ENCODE measurements around the gene DSCAM. TPM values are rescaled to one million over a fixed set of nuclear protein-coding genes. Genes with fewer than 3 reads are reported as not detected.

DSCAM gene
- total RNA-seq, 1 donor from 2014 or later: not detected

DNA sequence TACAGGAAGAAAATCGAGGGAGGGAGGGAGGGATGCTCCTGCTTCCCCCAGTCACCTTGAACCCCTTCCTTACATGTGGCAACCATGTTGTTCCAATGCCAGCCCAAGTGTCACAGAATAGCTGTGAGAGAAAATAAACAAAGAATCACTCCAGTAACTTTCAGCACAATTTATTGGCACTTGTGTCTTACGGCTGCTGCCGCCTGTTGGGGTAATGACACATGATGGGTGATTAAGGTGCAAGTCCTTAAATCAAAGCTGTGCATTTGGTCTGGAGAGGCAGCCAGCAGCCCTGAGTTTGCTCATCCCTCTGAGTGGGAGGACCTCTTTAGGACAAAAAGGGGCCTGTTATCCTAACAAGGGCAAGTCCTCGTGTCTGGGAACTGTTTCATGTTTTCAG is 602.0 kb downstream of the DSCAM start:
- H3K9me3 ChIP-seq (replicated peaks): peaks cover 3% of the 10 kb centered on the region
- no peaks in the 10 kb centered on the region for H3K4me1 ChIP-seq
- intact Hi-C loops (cut with micrococcal nuclease): no loop called here
- H3K4me3 ChIP-seq: no peak overlapping the region
- no peak overlapping the region for H3K27ac ChIP-seq (replicated peaks)
- DNase-seq: no peak
- no peaks in the 10 kb centered on the region for H3K36me3 ChIP-seq
- H3K27me3 ChIP-seq (ENCODE audit: low read depth): peaks cover 9% of the 10 kb centered on the region
- TF ChIP-seq, protein P1, sequence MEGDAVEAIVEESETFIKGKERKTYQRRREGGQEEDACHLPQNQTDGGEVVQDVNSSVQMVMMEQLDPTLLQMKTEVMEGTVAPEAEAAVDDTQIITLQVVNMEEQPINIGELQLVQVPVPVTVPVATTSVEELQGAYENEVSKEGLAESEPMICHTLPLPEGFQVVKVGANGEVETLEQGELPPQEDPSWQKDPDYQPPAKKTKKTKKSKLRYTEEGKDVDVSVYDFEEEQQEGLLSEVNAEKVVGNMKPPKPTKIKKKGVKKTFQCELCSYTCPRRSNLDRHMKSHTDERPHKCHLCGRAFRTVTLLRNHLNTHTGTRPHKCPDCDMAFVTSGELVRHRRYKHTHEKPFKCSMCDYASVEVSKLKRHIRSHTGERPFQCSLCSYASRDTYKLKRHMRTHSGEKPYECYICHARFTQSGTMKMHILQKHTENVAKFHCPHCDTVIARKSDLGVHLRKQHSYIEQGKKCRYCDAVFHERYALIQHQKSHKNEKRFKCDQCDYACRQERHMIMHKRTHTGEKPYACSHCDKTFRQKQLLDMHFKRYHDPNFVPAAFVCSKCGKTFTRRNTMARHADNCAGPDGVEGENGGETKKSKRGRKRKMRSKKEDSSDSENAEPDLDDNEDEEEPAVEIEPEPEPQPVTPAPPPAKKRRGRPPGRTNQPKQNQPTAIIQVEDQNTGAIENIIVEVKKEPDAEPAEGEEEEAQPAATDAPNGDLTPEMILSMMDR (IDR thresholded peaks at IDR 0.05; ENCODE audit: borderline replicate concordance): no peak

DNA sequence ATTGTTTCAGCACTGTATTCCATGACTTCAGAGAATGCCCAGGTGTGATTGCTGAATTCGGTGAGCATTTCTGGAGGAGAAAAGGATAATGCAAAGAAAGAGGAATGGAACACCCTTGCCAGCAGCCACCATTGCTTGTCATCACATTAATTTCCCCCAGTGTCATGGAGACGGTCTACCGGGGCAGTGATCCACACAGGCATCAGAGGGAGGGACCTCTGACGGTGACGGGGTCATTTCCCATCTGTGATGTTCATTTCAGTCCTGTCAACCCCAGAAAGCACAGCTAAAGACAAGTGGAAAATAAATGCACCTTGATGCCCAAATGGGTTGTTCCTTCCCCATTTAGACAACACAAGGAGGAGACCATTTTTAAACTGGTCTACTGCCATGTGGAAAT is 603.3 kb downstream of the DSCAM start:
- Histone ChIP-seq H3K4me3 (no peak overlapping the region), H3K36me3 (no peaks in the 10 kb centered on the region), H3K4me1 (no peaks in the 10 kb centered on the region), H3K9me3 (replicated peaks) (peaks cover 3% of the 10 kb centered on the region), H3K27me3 (ENCODE audit: low read depth) (peaks cover 11% of the 10 kb centered on the region), H3K27ac (replicated peaks) (no peak overlapping the region)
- TF ChIP-seq, protein P1 (IDR thresholded peaks at IDR 0.05; ENCODE audit: borderline replicate concordance): no peak
- intact Hi-C loops (cut with micrococcal nuclease): no loop called here
- DNase-seq: no peak

GRCh38 chr21:40242586-40243265 is 604.2 kb downstream of the DSCAM start:
- intact Hi-C loops (cut with micrococcal nuclease): no loop called here
- no peak for DNase-seq
- Histone ChIP-seq H3K4me3 (no peak overlapping the region), H3K27ac (replicated peaks) (no peak overlapping the region), H3K27me3 (ENCODE audit: low read depth) (peaks cover 11% of the 10 kb centered on the region), H3K36me3 (no peaks in the 10 kb centered on the region), H3K4me1 (no peaks in the 10 kb centered on the region), H3K9me3 (replicated peaks) (no peaks in the 10 kb centered on the region)
- TF ChIP-seq, protein P1 (IDR thresholded peaks at IDR 0.05; ENCODE audit: borderline replicate concordance): no peak

GRCh38 chr21:40235528-40235927 is 611.4 kb downstream of the DSCAM start:
- TF ChIP-seq, protein P1 (IDR thresholded peaks at IDR 0.05; ENCODE audit: borderline replicate concordance): no peak
- intact Hi-C loops (cut with micrococcal nuclease): no loop called here
- no peaks in the 10 kb centered on the region for H3K4me1 ChIP-seq
- no peak overlapping the region for H3K4me3 ChIP-seq
- no peaks in the 10 kb centered on the region for H3K9me3 ChIP-seq (replicated peaks)
- H3K36me3 ChIP-seq: no peaks in the 10 kb centered on the region
- no peak for DNase-seq
- no peak overlapping the region for H3K27ac ChIP-seq (replicated peaks)
- H3K27me3 ChIP-seq (ENCODE audit: low read depth): peaks cover 13% of the 10 kb centered on the region

GRCh38 chr21:40231979-40232378 is 615.0 kb downstream of the DSCAM start:
- peaks cover 5% of the 10 kb centered on the region for H3K27me3 ChIP-seq (ENCODE audit: low read depth)
- no peak overlapping the region for H3K27ac ChIP-seq (replicated peaks)
- H3K36me3 ChIP-seq: no peaks in the 10 kb centered on the region
- intact Hi-C loops (cut with micrococcal nuclease): no loop called here
- no peaks in the 10 kb centered on the region for H3K9me3 ChIP-seq (replicated peaks)
- TF ChIP-seq, protein P1 (IDR thresholded peaks at IDR 0.05; ENCODE audit: borderline replicate concordance): no peak
- no peak overlapping the region for H3K4me3 ChIP-seq
- no peak for DNase-seq
- no peaks in the 10 kb centered on the region for H3K4me1 ChIP-seq

Data from left ventricle myocardium inferior (tissue), 1 donor.